NCI-H1930 (cell line): ENCODE data around the gene FAM181A.

Experiments used
- DNase-seq, 2 experiments: peaks; one replicate each; lab custom pipeline; 2025; lab: John Stamatoyannopoulos, UW

The FAM181A gene

DNA sequence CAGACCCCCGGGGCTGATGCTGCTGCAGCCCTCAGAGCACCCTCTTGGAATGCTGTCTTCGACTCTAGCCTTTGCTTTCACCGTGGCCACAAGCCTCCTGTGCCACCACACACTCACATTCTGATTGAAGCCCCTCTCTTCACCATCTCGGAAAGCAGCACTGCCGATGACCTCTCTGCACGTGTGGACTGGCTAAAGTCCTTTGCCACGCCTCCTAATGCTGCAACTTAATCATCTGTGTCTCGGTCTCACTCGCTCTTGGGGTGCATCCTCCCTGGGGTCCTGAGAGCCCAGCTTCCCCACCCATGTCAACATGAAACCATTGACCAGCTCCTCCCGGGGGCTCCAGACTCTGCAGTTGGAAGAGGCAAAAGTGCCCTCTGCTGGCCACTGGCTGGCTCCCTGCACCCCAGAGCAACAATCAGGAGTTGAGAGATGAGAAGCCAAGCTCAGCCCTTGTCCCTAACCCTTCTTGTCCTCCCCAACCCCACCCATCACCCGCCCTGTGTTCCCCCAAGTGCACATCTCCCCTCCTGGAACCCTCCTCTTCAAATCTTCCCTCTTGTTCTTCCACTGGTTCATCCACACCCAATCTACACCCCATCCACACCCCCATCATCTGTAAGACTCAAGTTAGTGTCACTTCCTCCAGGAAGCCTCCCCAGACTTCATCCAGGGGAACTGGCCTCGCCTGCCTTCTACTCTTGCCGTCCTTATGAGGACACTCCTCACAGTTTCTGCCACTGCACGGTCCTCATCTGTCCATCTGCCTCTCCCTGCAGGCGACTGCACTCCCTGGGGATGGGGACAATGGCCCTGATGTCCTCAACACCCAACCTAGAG lies 23.6 kb upstream of the FAM181A start:
- no peak for DNase-seq

DNA sequence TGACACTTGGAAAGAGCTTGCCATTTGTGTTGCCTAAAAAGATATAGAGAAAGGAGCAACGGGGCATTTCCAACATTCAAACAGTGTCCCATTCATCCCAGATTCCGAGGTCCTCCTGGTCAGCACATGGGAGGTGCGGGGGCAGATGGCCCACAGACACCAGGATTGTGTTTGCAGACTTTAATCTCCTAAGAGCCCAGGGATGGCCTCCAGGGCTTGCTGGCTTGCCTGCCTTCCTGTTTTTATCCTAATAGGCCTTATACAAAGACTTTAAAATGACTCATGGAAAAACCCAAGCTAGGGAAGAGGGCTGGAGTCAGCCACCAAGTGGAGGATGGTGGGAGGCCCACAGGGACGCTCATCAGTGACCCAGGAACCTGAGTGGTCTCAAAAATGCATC lies 21.5 kb upstream of the FAM181A start:
- no peak for DNase-seq

DNA sequence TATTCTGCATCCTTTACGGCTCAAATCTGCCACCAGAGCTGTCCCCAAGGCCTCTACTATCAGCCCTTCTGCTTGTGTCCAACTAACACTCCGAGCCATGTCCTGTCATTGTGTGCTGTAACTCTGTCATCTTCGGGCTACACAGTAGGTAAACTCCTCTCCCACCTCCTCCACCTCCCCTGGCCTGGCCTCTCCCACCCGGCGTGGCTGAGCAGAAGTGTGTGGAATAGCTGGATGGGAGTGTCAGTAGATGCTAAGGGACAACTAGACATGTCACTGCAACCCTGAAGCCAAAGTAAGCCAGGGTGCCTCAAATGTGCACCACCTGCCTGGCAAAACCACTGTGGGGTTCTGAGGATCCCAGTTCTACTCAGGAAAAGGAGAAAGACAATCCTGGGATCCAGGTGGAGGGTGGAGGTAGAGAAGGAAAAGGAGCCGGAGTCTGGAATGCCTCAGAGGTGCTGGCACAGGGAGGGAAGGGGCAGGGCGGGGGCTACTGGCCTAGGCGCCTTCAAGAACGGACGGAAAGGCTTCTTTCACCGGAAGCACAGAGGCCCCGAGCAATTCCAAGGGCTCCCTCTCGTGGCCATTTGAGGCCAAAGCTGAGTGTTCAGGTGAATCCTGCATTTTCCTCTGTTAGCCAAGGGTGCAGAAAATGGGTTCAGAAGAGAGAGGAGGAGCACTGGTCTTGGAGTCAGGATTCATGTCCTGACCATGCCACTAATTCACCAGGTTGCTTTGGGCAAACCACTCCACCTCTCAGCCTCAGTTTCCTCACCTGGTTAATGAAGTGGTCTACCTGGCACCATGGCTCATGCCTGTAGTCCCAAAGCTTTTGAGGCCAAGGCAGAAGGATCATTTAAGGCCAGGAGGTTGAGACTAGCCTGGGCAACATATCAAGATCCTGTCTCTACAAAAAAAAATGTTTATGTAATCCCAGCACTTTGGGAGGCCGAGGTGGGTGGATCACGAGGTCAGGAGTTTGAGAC lies 20.5 kb upstream of the FAM181A start:
- DNase-seq: peak; percentile 51 to 54

DNA sequence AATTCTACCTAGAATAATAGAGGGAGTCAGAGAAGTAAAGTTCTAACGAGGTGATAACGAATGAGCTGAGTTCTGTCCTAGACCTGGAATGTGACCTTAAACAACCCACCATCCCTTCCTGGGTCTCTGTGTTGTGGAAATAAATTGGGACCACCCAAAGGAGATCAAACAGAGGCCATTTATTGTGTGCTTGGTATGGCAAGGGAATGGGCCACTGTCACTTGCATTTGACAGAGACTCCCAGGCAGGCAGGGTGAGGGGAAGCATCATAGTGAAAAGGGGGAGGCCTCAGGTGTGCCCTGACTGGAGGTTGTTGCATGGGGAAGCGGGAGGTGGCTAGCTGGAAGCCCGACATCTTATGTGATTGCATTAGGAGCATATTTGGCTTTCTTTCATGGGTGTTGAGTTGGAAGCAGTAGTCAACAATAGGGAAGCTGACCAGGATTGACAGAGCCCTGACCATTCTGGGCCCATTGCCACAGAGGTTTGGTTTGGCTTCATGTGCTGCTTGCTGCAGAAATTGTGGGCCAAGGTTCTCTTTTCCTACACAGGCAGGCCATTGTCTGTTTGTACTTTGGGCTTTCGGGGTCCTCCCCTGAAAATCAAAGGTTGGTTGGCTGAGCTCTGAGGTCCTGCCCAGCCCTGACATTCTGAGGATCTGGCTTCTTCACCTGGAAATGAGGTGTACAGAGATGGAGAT lies 17.6 kb upstream of the FAM181A start:
- no peak for DNase-seq

DNA sequence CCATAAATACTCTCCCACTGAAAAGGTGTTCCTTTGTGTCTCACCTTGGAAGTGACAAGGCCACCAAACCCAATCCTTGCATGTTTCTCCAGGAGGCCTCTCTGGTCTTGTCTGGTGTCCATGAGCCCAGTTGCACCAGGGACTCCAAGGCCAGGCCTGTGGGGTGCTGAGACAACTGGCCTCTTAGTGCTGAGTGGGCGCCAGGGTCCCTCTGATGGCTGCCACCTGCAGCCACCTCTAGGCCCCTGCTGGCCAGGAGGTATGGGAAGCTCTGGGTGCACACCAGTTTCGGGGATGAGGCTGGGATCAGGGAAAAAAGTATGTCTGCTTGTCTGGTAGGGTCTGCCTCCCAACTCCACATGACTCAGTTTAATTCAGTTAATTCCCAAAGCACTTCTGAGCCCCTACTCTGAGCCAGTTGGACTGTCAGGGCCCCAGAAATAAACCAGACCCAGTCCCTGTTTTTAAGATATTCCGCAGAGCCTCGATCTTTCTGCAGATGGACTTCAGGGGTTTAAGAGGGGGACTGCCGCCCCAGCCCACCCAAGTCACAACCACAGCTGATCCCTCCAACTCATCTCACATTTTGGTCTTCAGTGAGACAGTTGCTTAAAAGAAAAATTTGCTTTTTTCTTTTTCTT lies 15.0 kb upstream of the FAM181A start:
- DNase-seq: no peak

DNA sequence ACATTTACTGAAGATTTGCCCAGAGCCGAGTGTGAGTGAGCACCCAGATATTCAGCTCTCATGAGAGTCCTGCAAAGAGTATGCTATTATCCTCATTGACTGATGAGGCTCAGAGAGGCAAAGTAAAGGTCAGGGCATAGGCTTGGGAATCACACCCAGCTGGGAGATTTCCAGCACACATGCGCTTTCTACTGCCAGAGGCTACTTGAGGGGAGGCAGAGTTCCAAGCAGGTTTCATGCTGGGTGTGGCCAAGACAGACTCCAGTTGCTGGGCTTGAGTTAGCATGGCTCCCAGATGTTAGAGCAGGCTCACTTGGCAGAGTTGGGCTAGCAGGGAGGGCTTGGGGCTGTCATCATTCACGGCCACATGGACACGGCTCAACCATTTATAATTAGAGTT lies 14.4 kb upstream of the FAM181A start:
- DNase-seq: no peak

DNA sequence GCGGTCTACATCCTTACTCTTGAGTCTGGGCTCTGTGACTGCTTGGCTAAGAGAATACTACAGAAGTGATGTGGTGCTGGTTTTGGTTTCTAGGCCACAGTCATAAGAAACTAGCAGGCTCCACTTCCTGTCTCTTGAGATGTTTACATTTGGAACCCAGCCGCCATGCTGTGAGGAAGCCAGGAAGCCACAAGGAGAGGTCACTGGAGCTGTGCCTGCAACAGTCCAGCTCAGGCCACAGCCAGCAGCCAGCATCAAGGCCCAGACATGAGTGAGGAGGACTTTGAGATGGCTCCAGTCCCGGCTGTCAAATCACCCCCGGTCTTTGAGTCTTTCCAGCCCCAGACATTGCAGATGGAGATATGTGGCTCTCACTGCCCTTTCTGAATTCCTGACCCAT lies 12.9 kb upstream of the FAM181A start:
- DNase-seq: no peak

DNA sequence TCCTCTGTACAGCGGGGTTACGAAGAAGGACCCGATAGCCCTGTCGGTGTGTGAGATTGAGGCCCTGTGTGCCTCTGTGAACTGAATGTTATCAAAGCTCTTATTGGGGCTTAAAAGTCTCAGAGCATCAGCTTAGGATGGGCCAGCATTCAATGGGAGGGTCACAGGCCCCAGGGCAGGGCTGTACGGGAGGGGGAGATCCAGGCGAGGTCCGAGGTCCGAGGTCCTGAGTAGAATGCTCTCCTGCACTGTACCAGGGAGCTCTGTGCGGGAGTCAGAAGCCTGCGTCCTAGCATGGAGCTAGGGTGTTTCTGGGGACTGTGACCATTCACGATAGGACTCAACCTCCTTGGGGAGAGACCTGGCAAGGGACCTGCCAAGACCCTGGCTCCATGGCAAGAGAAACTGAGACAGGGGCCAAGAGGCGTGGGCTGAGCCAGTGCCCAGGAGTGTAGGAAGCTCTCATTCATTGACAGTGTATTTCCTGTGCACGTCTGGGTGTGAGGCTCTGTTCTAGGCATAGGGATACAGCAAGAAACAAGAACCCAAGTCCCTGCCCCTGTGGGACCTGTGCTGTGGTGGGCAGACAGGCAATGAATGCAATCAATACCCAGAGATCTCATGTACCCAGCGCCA lies 12.0 kb upstream of the FAM181A start:
- DNase-seq: no peak

DNA sequence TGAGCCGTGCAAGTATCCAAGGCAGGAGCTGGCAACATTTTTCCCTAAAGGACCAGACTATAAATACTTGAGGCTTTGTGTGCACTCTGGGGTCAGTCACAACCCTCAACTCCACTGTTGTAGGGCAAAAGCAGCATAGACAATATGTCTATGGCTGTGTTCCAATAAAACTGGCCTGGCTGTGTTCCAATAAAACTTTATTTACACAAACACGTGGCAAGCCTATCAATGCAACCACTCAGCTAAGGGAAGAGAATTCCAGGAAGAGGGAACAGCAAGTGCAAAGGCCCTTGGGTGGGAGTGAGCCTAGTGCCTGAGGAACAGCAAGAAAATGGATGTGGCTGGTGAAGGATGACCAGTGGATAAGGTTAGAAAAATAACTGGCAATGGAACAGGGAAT lies 11.3 kb upstream of the FAM181A start:
- DNase-seq: no peak

DNA sequence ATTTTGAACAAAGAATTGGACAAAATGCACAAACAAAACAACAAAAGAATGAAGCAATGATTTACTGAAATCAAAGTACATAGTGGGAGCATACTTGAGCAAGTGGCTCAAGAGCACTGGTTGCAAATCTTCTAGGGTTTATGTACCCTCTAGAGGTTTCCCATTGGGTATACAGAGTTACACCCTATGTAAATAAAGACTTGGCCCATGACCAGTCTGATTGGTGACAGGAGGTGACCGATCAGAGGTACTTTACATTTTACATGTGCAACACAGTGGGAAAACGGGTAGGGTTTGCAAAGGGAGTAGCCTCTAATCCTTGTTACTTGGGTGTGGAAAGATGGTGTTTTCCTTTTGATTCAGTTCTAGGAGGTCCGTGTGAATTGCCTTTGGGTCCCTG lies 10.6 kb upstream of the FAM181A start:
- DNase-seq: no peak

DNA sequence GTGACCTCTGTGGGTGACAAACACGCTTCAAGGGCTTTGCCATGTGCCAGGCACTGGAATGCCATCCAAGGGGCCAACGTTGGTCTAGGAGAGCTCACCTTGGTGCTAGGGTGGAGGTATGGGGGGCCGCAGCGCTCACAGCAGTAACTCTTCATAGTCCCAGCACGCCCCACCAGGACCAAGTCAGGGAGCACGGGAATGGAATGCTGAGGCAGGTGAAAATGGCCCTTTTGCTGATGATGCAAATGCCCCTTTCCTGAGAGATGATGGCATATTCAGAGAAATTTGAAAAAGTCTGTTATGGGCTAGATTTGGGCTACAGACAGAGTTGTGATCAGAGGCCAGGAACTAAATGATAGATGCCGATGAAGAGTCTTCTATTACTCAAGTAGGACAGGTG lies 10.0 kb upstream of the FAM181A start:
- no peak for DNase-seq

DNA sequence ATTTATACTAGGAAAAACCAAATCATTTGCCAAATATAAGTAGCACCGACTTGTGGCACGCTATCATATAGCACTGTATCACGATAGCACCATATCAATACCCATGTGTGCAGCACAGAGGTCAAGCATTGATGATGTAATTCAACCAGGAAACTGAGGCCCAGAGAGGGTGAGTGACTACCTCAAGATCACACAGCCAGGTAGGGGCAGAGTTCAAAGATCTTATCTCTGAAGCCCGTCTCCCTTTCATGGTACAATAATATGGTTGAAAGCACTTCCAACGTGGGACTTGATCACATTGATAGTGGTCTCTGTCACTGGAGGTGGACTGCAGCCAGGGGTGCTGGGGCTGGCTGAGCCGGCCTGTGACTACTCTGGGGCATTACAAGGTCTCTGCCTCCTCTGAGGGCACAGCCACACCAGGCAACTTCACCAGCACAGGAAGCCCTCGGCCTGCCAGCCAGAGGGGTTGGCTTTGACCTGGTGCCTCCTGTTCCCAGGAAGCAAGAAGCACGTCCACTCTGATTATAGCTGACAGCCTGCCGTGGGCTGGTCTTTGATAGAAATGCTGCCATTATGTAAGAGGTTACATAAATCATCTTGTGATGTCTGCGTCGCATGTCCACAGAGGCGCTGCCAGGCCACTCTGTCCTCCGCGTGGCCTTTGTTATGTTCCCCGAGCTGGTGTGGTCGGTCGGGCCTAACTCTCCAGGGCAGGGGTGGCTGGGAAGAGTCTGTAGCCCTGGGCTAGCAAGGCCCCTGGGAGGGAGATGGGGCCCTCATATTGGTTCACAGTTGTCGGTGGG lies 5.9 kb upstream of the FAM181A start:
- DNase-seq: no peak

DNA sequence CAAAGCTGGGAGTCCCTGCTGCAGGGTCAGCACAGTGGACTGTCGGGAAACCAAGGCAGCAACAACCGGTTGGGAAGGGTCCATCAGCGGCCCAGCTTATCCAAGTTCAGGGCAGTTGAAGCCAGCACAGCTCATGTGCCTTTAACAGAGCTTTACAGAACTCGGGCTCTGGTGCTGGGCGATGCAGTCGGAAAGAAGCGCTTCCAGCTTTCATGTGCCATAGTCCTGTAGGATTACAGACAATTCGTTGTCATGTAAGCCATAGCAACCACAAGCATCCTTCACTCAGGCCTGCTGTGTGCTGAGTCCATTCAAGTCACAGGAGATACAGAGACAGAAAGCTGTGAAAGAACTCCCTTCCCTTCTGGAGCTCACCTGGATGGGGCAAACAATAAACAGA lies 3.5 kb upstream of the FAM181A start:
- DNase-seq: no peak

DNA sequence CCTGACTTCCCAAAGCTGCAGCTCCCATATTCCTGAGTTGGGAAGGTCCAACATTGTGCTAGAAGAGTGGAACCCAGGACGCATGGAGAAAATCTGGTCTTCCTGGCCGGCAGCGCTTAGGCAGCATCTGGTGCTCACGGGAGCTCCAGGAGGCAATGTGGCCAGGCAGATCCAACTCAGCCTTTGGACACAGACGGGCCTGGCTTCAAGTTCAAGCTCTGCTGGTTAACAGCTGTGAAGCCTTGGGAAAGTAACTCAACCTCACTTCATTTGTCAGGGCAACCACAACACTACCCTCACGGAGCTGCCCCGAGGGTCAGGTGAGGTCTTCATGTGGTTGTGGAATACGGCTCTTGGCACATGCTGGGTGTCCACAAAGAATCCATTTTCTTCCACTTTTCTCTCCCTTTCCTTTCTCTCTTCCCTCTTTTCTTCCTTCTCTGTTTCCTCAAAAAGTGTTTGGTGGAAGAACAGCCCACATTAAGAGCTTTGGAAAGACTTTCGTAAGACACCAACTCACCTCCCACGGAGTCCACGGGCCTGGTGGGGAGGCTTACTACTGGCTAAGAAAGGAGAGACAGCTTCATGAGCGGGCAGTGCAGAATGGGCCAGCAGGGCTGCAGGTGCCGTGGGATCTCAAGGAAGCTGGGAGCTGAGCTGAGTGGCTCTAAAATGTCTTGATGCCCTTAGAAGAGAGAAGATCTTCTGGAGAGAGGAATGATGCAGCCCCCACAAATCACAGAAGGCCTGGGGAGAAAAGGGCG lies 2.4 kb upstream of the FAM181A start:
- no peak for DNase-seq

DNA sequence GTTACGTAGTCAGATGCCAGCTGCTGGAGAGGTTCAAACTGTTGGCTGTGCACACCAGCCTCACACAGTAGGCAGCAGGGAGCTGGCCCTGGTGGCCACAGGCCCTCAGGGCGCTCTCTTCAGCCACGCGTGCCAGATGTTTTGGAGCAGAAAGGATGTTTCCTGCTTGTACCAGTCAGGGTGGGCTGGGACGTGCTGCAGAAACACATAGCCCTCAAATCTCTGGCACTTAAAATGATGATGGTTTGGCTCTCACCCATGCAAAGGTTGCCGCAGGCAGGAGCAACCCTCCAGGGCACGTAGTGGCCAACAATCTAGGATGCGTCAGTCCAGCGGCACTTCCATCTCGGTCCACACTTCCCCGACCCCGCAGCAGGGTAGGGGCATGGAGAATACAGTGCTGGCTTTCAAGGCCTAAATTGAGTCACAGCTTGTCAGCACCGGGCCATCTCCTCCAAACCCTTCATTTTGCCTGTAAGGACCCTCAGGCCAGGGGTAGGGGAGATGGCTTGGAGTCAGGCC lies 1.7 kb upstream of the FAM181A start:
- DNase-seq: no peak

DNA sequence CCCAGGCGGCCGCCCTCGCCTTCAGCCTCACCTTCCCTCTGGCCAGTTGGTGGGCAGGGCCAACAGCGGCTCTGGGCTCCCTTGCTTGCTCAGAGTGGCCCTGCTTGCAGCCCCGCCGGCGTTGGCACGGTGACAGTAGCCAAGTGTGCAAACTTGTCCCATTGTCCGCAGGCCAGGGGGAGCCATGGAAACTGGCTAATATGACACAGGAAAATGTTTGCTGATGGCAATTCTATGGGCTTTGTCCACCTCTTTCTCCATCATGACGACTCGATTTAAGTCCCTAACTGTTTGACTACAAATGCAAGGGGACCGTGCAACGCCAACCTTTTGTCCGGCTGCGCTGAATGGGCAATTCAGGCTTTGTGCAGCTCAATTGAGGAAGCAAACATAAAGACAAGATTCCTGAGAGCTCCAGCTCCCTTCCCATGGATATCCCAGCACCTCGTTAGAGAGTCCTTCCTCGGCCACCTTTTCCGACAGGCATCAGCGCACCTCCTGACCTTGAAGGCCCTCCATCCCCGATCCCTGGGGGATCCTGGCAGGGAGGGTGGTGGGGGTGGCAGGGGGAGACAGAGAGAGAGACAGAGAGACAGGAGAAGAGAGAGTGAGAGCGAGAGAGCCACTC lies 785 bp upstream of the FAM181A start:
- peak; percentile 19 to 47 for DNase-seq

DNA sequence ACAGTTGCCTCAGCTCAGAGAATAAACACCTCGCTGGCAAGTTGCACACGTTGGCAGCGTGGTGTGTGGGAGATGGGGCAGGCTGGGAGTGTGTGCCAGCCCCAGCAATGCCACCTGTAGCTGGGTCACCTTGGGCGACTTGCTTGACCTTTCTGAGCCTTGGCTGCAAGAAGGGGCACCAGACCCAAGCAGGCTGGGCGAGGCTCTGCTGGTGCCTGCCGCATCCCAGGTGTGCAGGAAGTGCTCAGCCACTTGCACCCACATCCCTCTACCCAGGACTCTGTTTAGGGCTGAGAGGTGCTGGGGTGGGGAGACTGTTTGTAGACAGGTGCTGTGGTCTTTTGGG lies 629 bp downstream of the FAM181A start:
- no peak for DNase-seq

DNA sequence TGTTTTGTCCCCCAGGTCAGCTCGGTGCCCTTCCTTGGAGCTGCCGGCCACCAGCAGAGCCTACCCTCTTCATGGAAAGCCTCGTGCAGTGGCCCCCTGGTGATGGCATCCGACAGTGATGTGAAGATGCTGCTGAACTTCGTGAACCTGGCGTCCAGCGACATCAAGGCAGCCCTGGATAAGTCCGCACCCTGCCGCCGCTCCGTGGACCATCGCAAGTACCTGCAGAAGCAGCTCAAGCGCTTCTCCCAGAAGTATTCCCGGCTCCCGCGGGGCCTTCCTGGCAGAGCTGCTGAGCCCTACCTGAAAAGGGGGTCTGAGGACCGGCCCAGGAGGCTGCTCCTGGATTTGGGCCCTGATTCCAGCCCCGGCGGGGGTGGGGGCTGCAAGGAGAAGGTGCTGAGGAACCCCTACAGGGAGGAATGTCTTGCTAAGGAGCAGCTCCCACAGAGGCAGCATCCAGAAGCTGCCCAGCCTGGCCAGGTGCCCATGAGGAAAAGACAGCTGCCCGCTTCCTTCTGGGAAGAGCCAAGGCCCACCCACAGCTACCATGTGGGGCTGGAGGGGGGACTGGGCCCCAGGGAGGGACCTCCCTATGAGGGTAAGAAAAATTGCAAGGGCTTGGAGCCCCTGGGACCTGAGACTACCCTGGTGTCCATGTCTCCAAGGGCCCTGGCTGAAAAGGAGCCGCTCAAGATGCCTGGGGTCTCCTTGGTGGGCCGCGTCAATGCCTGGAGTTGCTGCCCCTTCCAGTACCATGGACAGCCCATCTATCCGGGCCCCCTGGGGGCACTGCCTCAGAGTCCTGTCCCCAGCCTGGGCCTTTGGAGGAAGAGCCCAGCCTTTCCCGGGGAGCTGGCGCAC lies 1.3 kb downstream of the FAM181A start:
- no peak for DNase-seq
